Neural cell (in vitro differentiated cells): ENCODE measurements around the gene TEN1. TPM values are rescaled to one million over a fixed set of nuclear protein-coding genes. Genes with fewer than 3 reads are reported as not detected.
"Not testable (repeated sequence)": the region's sequence is repeated elsewhere in the genome, so short reads cannot be mapped to it uniquely, and the experiment has no call there.

Source experiments
- H2AFZ ChIP-seq: fragments of 200-600, 300-800 bp; sonication (generic), shearing (Covaris generic); 2 replicates; pipeline ENCODE4 v1.6.0; 2014; ENCODE audit warnings: low read depth, mild to moderate bottlenecking, antibody characterized with exemption, low read length, moderate library complexity
- H3F3A ChIP-seq: fragments of 200-600 bp; shearing (Covaris generic); 2 replicates; pipeline ENCODE4 v1.6.1; 2016; ENCODE audit warnings: mild to moderate bottlenecking, moderate library complexity, mixed read lengths, antibody characterized with exemption, low read length; ENCODE audit not compliant: insufficient read depth, poor library complexity, severe bottlenecking
- H3K27ac ChIP-seq: fragments of 200-600, 300-800 bp; sonication (generic), shearing (Covaris generic); 2 replicates; pipeline ENCODE4 v1.5.1; 2014; ENCODE audit warnings: mild to moderate bottlenecking, low read length, moderate library complexity
- H3K27me3 ChIP-seq: fragments of 300-800, 200-600 bp; sonication (generic), shearing (Covaris generic); 2 replicates; pipeline ENCODE4 v1.6.0; 2014; ENCODE audit warnings: mild to moderate bottlenecking, low read depth, low read length, moderate library complexity; ENCODE audit not compliant: insufficient read depth
- H3K36me3 ChIP-seq: fragments of 300-800, 200-600 bp; sonication (generic), shearing (Covaris generic); 2 replicates; pipeline ENCODE4 v1.5.1; 2014; ENCODE audit warnings: mild to moderate bottlenecking, antibody characterized with exemption, low read length, moderate library complexity; ENCODE audit not compliant: insufficient read depth
- H3K4me2 ChIP-seq: fragments of 300-800, 200-600 bp; sonication (generic), shearing (Covaris generic); 2 replicates; pipeline ENCODE4 v1.6.0; 2014; ENCODE audit warnings: mild to moderate bottlenecking, low read length
- H3K4me3 ChIP-seq: fragments of 300-800, 200-600 bp; sonication (generic), shearing (Covaris generic); 2 replicates; pipeline ENCODE4 v1.5.1; 2014; ENCODE audit warnings: mild to moderate bottlenecking, low read length, moderate library complexity
- H3K79me2 ChIP-seq: fragments of 200-600 bp; shearing (Covaris generic); replicated peaks from 2 replicates; pipeline ENCODE4 v1.6.0; 2014; ENCODE audit warnings: mild to moderate bottlenecking, low read length, moderate library complexity; ENCODE audit not compliant: insufficient read depth
- H3K9ac ChIP-seq: fragments of 300-800, 200-600 bp; sonication (generic), shearing (Covaris generic); 2 replicates; pipeline ENCODE4 v1.6.1; 2016; ENCODE audit warnings: mild to moderate bottlenecking, low read length, mixed read lengths
- H3K9me2 ChIP-seq: fragments of 200-600 bp; shearing (Covaris generic); 2 replicates; pipeline ENCODE4 v1.6.1; 2016; ENCODE audit warnings: mild to moderate bottlenecking, low read length, mixed read lengths; ENCODE audit not compliant: insufficient read depth
- H3K9me3 ChIP-seq: fragments of 200-600, 300-800 bp; sonication (generic), shearing (Covaris generic); 2 replicates; pipeline ENCODE4 v1.6.1; 2016; ENCODE audit warnings: mild to moderate bottlenecking, mixed run types, low read length, moderate library complexity, mixed read lengths
- H4K20me1 ChIP-seq: fragments of 200-600 bp; shearing (Covaris generic); 2 replicates; pipeline ENCODE4 v1.6.1; 2016; ENCODE audit warnings: mild to moderate bottlenecking, mixed run types; ENCODE audit not compliant: insufficient read depth
- CTCF ChIP-seq: fragments of 450-650 bp; IDR thresholded peaks from 2 replicates; pipeline ENCODE4 v1.5.1; 2014; ENCODE audit warnings: antibody characterized with exemption, mild to moderate bottlenecking, moderate library complexity; ENCODE audit not compliant: poor library complexity, severe bottlenecking
- EZH2 ChIP-seq: fragments of 200-600, 300-800 bp; shearing (Covaris generic), sonication (generic); IDR thresholded peaks from 2 replicates; pipeline ENCODE4 v1.6.1; 2014; ENCODE audit warnings: antibody characterized with exemption, low read length, borderline replicate concordance, mild to moderate bottlenecking; ENCODE audit not compliant: insufficient read depth, poor library complexity, severe bottlenecking
- MXI1 ChIP-seq: fragments of 450-650 bp; conservative IDR thresholded peaks from 2 replicates; pipeline ENCODE4 v1.6.1; 2014; ENCODE audit warnings: antibody characterized with exemption, mild to moderate bottlenecking; ENCODE audit not compliant: poor library complexity, severe bottlenecking
- POLR2AphosphoS5 ChIP-seq: IDR thresholded peaks from 2 replicates; pipeline ENCODE4 v1.6.1; 2012
- RAD21 ChIP-seq: fragments of 450-650 bp; conservative IDR thresholded peaks from 2 replicates; pipeline ENCODE4 v1.6.1; 2014; ENCODE audit warnings: antibody characterized with exemption, mild to moderate bottlenecking, moderate library complexity
- REST ChIP-seq: IDR thresholded peaks from 2 replicates; pipeline ENCODE4 v1.6.1; 2012; ENCODE audit warnings: borderline replicate concordance
- SMC3 ChIP-seq: fragments of 450-650 bp; conservative IDR thresholded peaks from 2 replicates; pipeline ENCODE4 v1.6.1; 2014; ENCODE audit warnings: antibody characterized with exemption, mild to moderate bottlenecking, moderate library complexity; ENCODE audit not compliant: poor library complexity
- TAF1 ChIP-seq: IDR thresholded peaks from 2 replicates; pipeline ENCODE4 v1.6.1; 2012; ENCODE audit warnings: low read depth
- polyA plus RNA-seq: library from polyadenylated mRNA; depleted of rRNA; stranded (reverse); fragments of >200 nt; gene quantifications from 2 replicates; pipeline ENCODE4 v1.2.3, GENCODE V29; 2014

TEN1 gene
- polyA plus RNA-seq, 1 donor from 2014 or later = 33.1 TPM

GRCh38 chr17:75965468-75965867 lies 13.6 kb upstream of the TEN1 start:
- H3K4me2 ChIP-seq = no peak overlapping the region
- H3K79me2 ChIP-seq = no peaks in the 10 kb centered on the region
- no peak for TF ChIP-seq SMC3
- TF ChIP-seq MXI1 = no peak
- no peak for TF ChIP-seq REST
- no peak for TF ChIP-seq POLR2AphosphoS5
- no peak for TF ChIP-seq EZH2
- no peak overlapping the region for H3K27ac ChIP-seq
- H3K9me2 ChIP-seq = no peaks in the 10 kb centered on the region
- no peaks in the 10 kb centered on the region for H3K9me3 ChIP-seq
- no peak overlapping the region for H3K9ac ChIP-seq
- no peaks in the 10 kb centered on the region for H3K27me3 ChIP-seq
- no peaks in the 10 kb centered on the region for H4K20me1 ChIP-seq
- H3K36me3 ChIP-seq = no peaks in the 10 kb centered on the region
- H3F3A ChIP-seq = no peaks in the 10 kb centered on the region
- H2AFZ ChIP-seq = no peak overlapping the region
- H3K4me3 ChIP-seq = no peak overlapping the region

- not testable (repeated sequence) for H3K9ac ChIP-seq, H3K36me3 ChIP-seq, H2AFZ ChIP-seq, H3K9me3 ChIP-seq, H3K4me2 ChIP-seq, H3K27ac ChIP-seq, H3K4me3 ChIP-seq, H3F3A ChIP-seq, H3K79me2 ChIP-seq, H3K9me2 ChIP-seq, H4K20me1 ChIP-seq, H3K27me3 ChIP-seq
These were observed 10.0 kb upstream of the TEN1 start for GRCh38 chr17:75969044-75969443.

- Histone ChIP-seq H3K36me3 (peaks cover 5% of the 10 kb centered on the region), H2AFZ (no peak overlapping the region), H3K27me3 (no peaks in the 10 kb centered on the region), H3K9me2 (no peaks in the 10 kb centered on the region), H3K27ac (no peak overlapping the region), H3K79me2 (peaks cover 12% of the 10 kb centered on the region), H3K9ac (no peak overlapping the region), H3K9me3 (no peaks in the 10 kb centered on the region), H3F3A (no peaks in the 10 kb centered on the region), H4K20me1 (no peaks in the 10 kb centered on the region), H3K4me2 (no peak overlapping the region), H3K4me3 (no peak overlapping the region)
- TF ChIP-seq SMC3 = no peak
- no peak for TF ChIP-seq EZH2
- no peak for TF ChIP-seq REST
- TF ChIP-seq CTCF = no peak
- no peak for TF ChIP-seq RAD21
- TF ChIP-seq MXI1 = no peak
- TF ChIP-seq TAF1 = no peak
These were observed 9.0 kb upstream of the TEN1 start for GRCh38 chr17:75970011-75970523.
